PC-3 (cell line): ENCODE measurements around the gene RNASEL. TPM values are rescaled to one million over a fixed set of nuclear protein-coding genes. Genes with fewer than 3 reads are reported as not detected.

Source experiments
- ATAC-seq: fragments of 200-7000 bp; cut with Tn5 transposase; 2 replicates; pipeline ENCODE4 v1.9.1; 2020; ENCODE audit warnings: mild to moderate bottlenecking, moderate library complexity
- BruUV-seq: library from RNA; stranded (reverse); fragments of 400-500 nt; replicated peaks from 2 replicates; lab custom pipeline; 2021; lab: Mats Ljungman, UMichigan
- CTCF ChIA-PET: fragments of 300-600 bp; sonication (Branson Sonifier 250); formaldehyde crosslinking; loops from one replicate; lab custom pipeline; 2022; ENCODE audit warnings: antibody characterized with exemption; lab: Charles Lee
- POLR2A ChIA-PET: fragments of 300-600 bp; sonication (Branson Sonifier 250); formaldehyde crosslinking; loops from one replicate; lab custom pipeline; 2022; ENCODE audit warnings: antibody characterized with exemption; ENCODE audit not compliant: unreplicated experiment; lab: Charles Lee
- DNase-seq: peaks from one replicate; pipeline ENCODE4 v3.0.0-alpha.2; 2015
- H2AFZ ChIP-seq: fragments of 300-600 bp; sonication (generic); 2 replicates; pipeline ENCODE4 v1.6.0; 2016; ENCODE audit warnings: antibody characterized with exemption, low read length
- H3F3A ChIP-seq: fragments of 300-600 bp; sonication (generic); one replicate; pipeline ENCODE4 v1.6.0; 2017; ENCODE audit warnings: antibody characterized with exemption, low read length, control low read depth, mild to moderate bottlenecking; ENCODE audit not compliant: unreplicated experiment
- H3K27ac ChIP-seq: fragments of 300-600 bp; sonication (generic); 2 replicates; pipeline ENCODE4 v1.5.1; 2016; ENCODE audit warnings: mild to moderate bottlenecking, low read length
- H3K27me3 ChIP-seq: fragments of 300-600 bp; sonication (generic); 2 replicates; pipeline ENCODE4 v1.6.1; 2016; ENCODE audit warnings: low read length, mixed read lengths
- H3K36me3 ChIP-seq: fragments of 300-600 bp; sonication (generic); 2 replicates; pipeline ENCODE4 v1.6.1; 2016; ENCODE audit warnings: low read depth, mixed run types, low read length, mixed read lengths
- H3K4me1 ChIP-seq: fragments of 300-600 bp; sonication (generic); 2 replicates; pipeline ENCODE4 v1.5.1; 2016; ENCODE audit warnings: low read length; ENCODE audit not compliant: insufficient read depth
- H3K4me2 ChIP-seq: fragments of 300-600 bp; sonication (generic); 2 replicates; pipeline ENCODE4 v1.6.0; 2016; ENCODE audit warnings: low read length
- H3K4me3 ChIP-seq: fragments of 300-600 bp; sonication (generic); 2 replicates; pipeline ENCODE4 v1.5.1; 2016; ENCODE audit warnings: mild to moderate bottlenecking, low read length, mixed read lengths
- H3K79me2 ChIP-seq: fragments of 300-600 bp; sonication (generic); 2 replicates; pipeline ENCODE4 v1.6.1; 2017; ENCODE audit warnings: low read length, mixed read lengths
- H3K9ac ChIP-seq: fragments of 300-600 bp; sonication (generic); 2 replicates; pipeline ENCODE4 v1.6.0; 2016; ENCODE audit warnings: mild to moderate bottlenecking, low read length
- H3K9me2 ChIP-seq: fragments of 300-600 bp; sonication (generic); replicated peaks from 2 replicates; pipeline ENCODE4 v1.6.1; 2016; ENCODE audit warnings: mixed run types, low read length, mixed read lengths
- H3K9me3 ChIP-seq: fragments of 300-600 bp; sonication (generic); 2 replicates; pipeline ENCODE4 v1.6.1; 2016; ENCODE audit warnings: low read length, mixed read lengths
- H4K20me1 ChIP-seq: fragments of 300-600 bp; sonication (generic); 2 replicates; pipeline ENCODE4 v1.6.1; 2016; ENCODE audit warnings: low read length, mixed read lengths
- CTCF ChIP-seq: fragments of 300-600 bp; sonication (generic); conservative IDR thresholded peaks from 2 replicates; pipeline ENCODE4 v1.5.1; 2017; ENCODE audit warnings: antibody characterized with exemption, low read depth, mild to moderate bottlenecking, low read length
- EZH2 ChIP-seq: fragments of 300-600 bp; sonication (generic); IDR thresholded peaks from one replicate; pipeline ENCODE4 v1.6.1; 2017; ENCODE audit warnings: antibody characterized with exemption, mild to moderate bottlenecking, low read length; ENCODE audit not compliant: unreplicated experiment
- EZH2phosphoT487 ChIP-seq: fragments of 300-600 bp; sonication (generic); IDR thresholded peaks from 2 replicates; pipeline ENCODE4 v1.6.1; 2018; ENCODE audit warnings: mild to moderate bottlenecking, antibody characterized with exemption, low read length, borderline replicate concordance
- intact Hi-C: fragments of 100-400 bp; cut with micrococcal nuclease; formaldehyde crosslinking; loops from 2 replicates; pipeline ENCODE4 v1.9.0; 2023
- total RNA-seq: library from RNA; depleted of rRNA; stranded (reverse); fragments of >200 nt; gene quantifications from 2 replicates; pipeline ENCODE4 v1.2.3, GENCODE V29; 2014

Gene RNASEL
- total RNA-seq, 1 experiment from 2014 or later, result 1.3 TPM

- no peak for ATAC-seq
- POLR2A ChIA-PET, result no interaction called here
- no peak for TF ChIP-seq CTCF
- TF ChIP-seq EZH2phosphoT487, result no peak
- TF ChIP-seq EZH2, result no peak
- no peak overlapping the region for H3K4me3 ChIP-seq
- no peak overlapping the region for H3K4me2 ChIP-seq
- H3K9me2 ChIP-seq, result no peaks in the 10 kb centered on the region
- intact Hi-C loops, result no loop called here
- no peak for DNase-seq
- no peaks in the 10 kb centered on the region for H3K79me2 ChIP-seq
- H3K9me3 ChIP-seq, result no peaks in the 10 kb centered on the region
- H3F3A ChIP-seq, result no peaks in the 10 kb centered on the region
- no peaks in the 10 kb centered on the region for H4K20me1 ChIP-seq
- H3K27ac ChIP-seq, result no peak overlapping the region
- no TSS peak for BruUV-seq
- CTCF ChIA-PET, result no interaction called here
- no peak overlapping the region for H3K9ac ChIP-seq
- H2AFZ ChIP-seq, result no peak overlapping the region
- no peaks in the 10 kb centered on the region for H3K36me3 ChIP-seq
- no peaks in the 10 kb centered on the region for H3K4me1 ChIP-seq
- no peaks in the 10 kb centered on the region for H3K27me3 ChIP-seq
Measured at GRCh38 chr1:182555493-182555892, 33.6 kb downstream of the RNASEL start.

- Histone ChIP-seq H3K4me1 (no peaks in the 10 kb centered on the region), H3K9me3 (no peaks in the 10 kb centered on the region), H4K20me1 (no peaks in the 10 kb centered on the region), H3K9me2 (no peaks in the 10 kb centered on the region), H3K9ac (no peak overlapping the region), H3K4me3 (no peak overlapping the region), H3K36me3 (no peaks in the 10 kb centered on the region), H3K79me2 (no peaks in the 10 kb centered on the region), H2AFZ (no peak overlapping the region), H3K4me2 (no peak overlapping the region), H3F3A (no peaks in the 10 kb centered on the region), H3K27me3 (no peaks in the 10 kb centered on the region), H3K27ac (no peak overlapping the region)
- ATAC-seq (no peak), DNase-seq (no peak)
- ChIA-PET CTCF (no interaction called here), POLR2A (no interaction called here)
- TF ChIP-seq EZH2 (no peak), CTCF (no peak), EZH2phosphoT487 (no peak)
- intact Hi-C loops, result no loop called here
- BruUV-seq, result no TSS peak
Measured at GRCh38 chr1:182552527-182552926, 36.5 kb downstream of the RNASEL start.

- no peak for ATAC-seq
- POLR2A ChIA-PET, result no interaction called here
- no peaks in the 10 kb centered on the region for H4K20me1 ChIP-seq
- no peak overlapping the region for H3K4me3 ChIP-seq
- no peaks in the 10 kb centered on the region for H3F3A ChIP-seq
- H3K9ac ChIP-seq, result no peak overlapping the region
- no peaks in the 10 kb centered on the region for H3K36me3 ChIP-seq
- no peak overlapping the region for H3K4me2 ChIP-seq
- H3K9me3 ChIP-seq, result no peaks in the 10 kb centered on the region
- DNase-seq, result no peak
- intact Hi-C loops, result no loop called here
- BruUV-seq, result no TSS peak
- no peaks in the 10 kb centered on the region for H3K79me2 ChIP-seq
- H2AFZ ChIP-seq, result no peak overlapping the region
- H3K27ac ChIP-seq, result no peak overlapping the region
- H3K27me3 ChIP-seq, result peaks cover 8% of the 10 kb centered on the region; the same call in 1 of the 2 replicates
- CTCF ChIA-PET, result no interaction called here
- no peaks in the 10 kb centered on the region for H3K4me1 ChIP-seq
- TF ChIP-seq CTCF (no peak), EZH2phosphoT487 (no peak), EZH2 (no peak)
- no peaks in the 10 kb centered on the region for H3K9me2 ChIP-seq
Measured at GRCh38 chr1:182549811-182550210, 39.2 kb downstream of the RNASEL start.
